Effector memory CD8-positive, alpha-beta T cell (primary cell): ENCODE measurements around the gene RAC2.
"Not testable (repeated sequence)": the region's sequence is repeated elsewhere in the genome, so short reads cannot be mapped to it uniquely, and the experiment has no call there.

Source experiments
- ATAC-seq: fragments of 150-1000 bp; cut with Tn5 transposase; replicated peaks from 2 replicates; pipeline ENCODE4 v1.10.0; 2021; ENCODE audit warnings: mild to moderate bottlenecking, moderate library complexity
- DNase-seq, 3 experiments: peaks; one replicate each; pipeline ENCODE4 v3.0.0; 2021
- H3K27ac Mint-ChIP-seq, 2 donors: one replicate each; pipeline ENCODE4 v1.8.0; 2022; ENCODE audit warnings: mild to moderate bottlenecking in 2 of 2, mixed read lengths in 2 of 2, moderate library complexity in 2 of 2
- H3K27me3 Mint-ChIP-seq, 2 donors: one replicate each; pipeline ENCODE4 v1.8.0; 2022; ENCODE audit warnings: mixed read lengths in 2 of 2
- H3K36me3 Mint-ChIP-seq: one replicate; pipeline ENCODE4 v1.8.0; 2022; ENCODE audit warnings: mild to moderate bottlenecking, moderate library complexity, mixed read lengths; ENCODE audit not compliant: insufficient read depth
- H3K4me1 Mint-ChIP-seq, 2 donors: one replicate each; pipeline ENCODE4 v1.8.0; 2022; ENCODE audit warnings: low read depth in 2 of 2, mixed read lengths in 2 of 2
- H3K4me3 Mint-ChIP-seq, 2 donors: one replicate each; pipeline ENCODE4 v1.8.0; 2022; ENCODE audit warnings: mild to moderate bottlenecking in 2 of 2, mixed read lengths in 2 of 2, moderate library complexity in 2 of 2
- H3K9me3 Mint-ChIP-seq, 2 donors: one replicate each; pipeline ENCODE4 v1.8.0; 2022; ENCODE audit warnings: mixed read lengths in 2 of 2

The RAC2 gene

GRCh38 chr22:37202716-37203115, 41.4 kb downstream of the RAC2 start:
- no peak overlapping the region for H3K4me3 Mint-ChIP-seq
- no peaks in the 10 kb centered on the region for H3K27me3 Mint-ChIP-seq
- DNase-seq (no peak), ATAC-seq (no peak)
- H3K4me1 Mint-ChIP-seq, result peaks cover 7 to 11% of the 10 kb centered on the region in 2 donors
- no peak overlapping the region for H3K27ac Mint-ChIP-seq
- no peaks in the 10 kb centered on the region for H3K9me3 Mint-ChIP-seq
- peaks cover 3% of the 10 kb centered on the region for H3K36me3 Mint-ChIP-seq

GRCh38 chr22:37202001-37202555, 42.0 kb downstream of the RAC2 start:
- H3K4me3 Mint-ChIP-seq, result no peak overlapping the region
- peaks cover 13 to 14% of the 10 kb centered on the region in 2 donors for H3K4me1 Mint-ChIP-seq
- ATAC-seq (no peak), DNase-seq (no peak)
- peaks cover 3% of the 10 kb centered on the region for H3K36me3 Mint-ChIP-seq
- no peaks in the 10 kb centered on the region for H3K9me3 Mint-ChIP-seq
- no peak overlapping the region for H3K27ac Mint-ChIP-seq
- H3K27me3 Mint-ChIP-seq, result no peaks in the 10 kb centered on the region

GRCh38 chr22:37201443-37201820, 42.6 kb downstream of the RAC2 start:
- not testable (repeated sequence) for H3K4me3 Mint-ChIP-seq, H3K36me3 Mint-ChIP-seq, H3K27me3 Mint-ChIP-seq, H3K9me3 Mint-ChIP-seq, DNase-seq, ATAC-seq
- Mint-ChIP-seq H3K27ac (peak overlapping the region in 1 of 2 donors; percentile 15), H3K4me1 (peaks cover 15% of the 10 kb centered on the region in 2 donors)

- ATAC-seq, result no peak
- H3K4me1 Mint-ChIP-seq, result peaks cover 15 to 24% of the 10 kb centered on the region in 2 donors
These were observed 44.3 kb downstream of the RAC2 start for GRCh38 chr22:37199760-37200108.

GRCh38 chr22:37199103-37199759, 44.8 kb downstream of the RAC2 start:
- H3K27ac Mint-ChIP-seq, result peak overlapping the region; percentile 93 to 94
- no peaks in the 10 kb centered on the region for H3K27me3 Mint-ChIP-seq
- H3K4me3 Mint-ChIP-seq, result peak overlapping the region; percentile 85
- peaks cover 20 to 29% of the 10 kb centered on the region in 2 donors for H3K4me1 Mint-ChIP-seq
- H3K9me3 Mint-ChIP-seq, result no peaks in the 10 kb centered on the region
- H3K36me3 Mint-ChIP-seq, result peaks cover 6% of the 10 kb centered on the region
- DNase-seq, result peak; percentile 99 to 100 (median 100)
- peak; percentile 92 for ATAC-seq

More at GRCh38 chr22:37199760-37200108, 44.3 kb downstream of the RAC2 start:
- H3K4me3 Mint-ChIP-seq, result peak overlapping the region; percentile 85
- peaks cover 6% of the 10 kb centered on the region for H3K36me3 Mint-ChIP-seq
- DNase-seq, result no peak
- no peaks in the 10 kb centered on the region for H3K27me3 Mint-ChIP-seq
- H3K27ac Mint-ChIP-seq, result peak overlapping the region; percentile 93 to 94
- no peaks in the 10 kb centered on the region for H3K9me3 Mint-ChIP-seq

GRCh38 chr22:37198258-37199102, 45.6 kb downstream of the RAC2 start:
- peaks cover 6% of the 10 kb centered on the region for H3K36me3 Mint-ChIP-seq
- peaks cover 27 to 33% of the 10 kb centered on the region in 2 donors for H3K4me1 Mint-ChIP-seq
- no peaks in the 10 kb centered on the region for H3K27me3 Mint-ChIP-seq
- H3K27ac Mint-ChIP-seq, result peak overlapping the region; percentile 93 to 94
- ATAC-seq (peak; percentile 49), DNase-seq (peak; percentile 90 to 94 (median 91))
- no peaks in the 10 kb centered on the region for H3K9me3 Mint-ChIP-seq
- H3K4me3 Mint-ChIP-seq, result peak overlapping the region; percentile 85

GRCh38 chr22:37197451-37198257, 46.4 kb downstream of the RAC2 start:
- Mint-ChIP-seq H3K27me3 (no peaks in the 10 kb centered on the region), H3K27ac (peak overlapping the region; percentile 93 to 94), H3K4me3 (peak overlapping the region; percentile 85), H3K9me3 (no peaks in the 10 kb centered on the region), H3K36me3 (peaks cover 6% of the 10 kb centered on the region), H3K4me1 (peaks cover 27 to 34% of the 10 kb centered on the region in 2 donors)
- DNase-seq (no peak), ATAC-seq (no peak)

GRCh38 chr22:37196539-37197450, 47.3 kb downstream of the RAC2 start:
- Mint-ChIP-seq H3K27me3 (no peaks in the 10 kb centered on the region), H3K36me3 (peaks cover 4% of the 10 kb centered on the region), H3K27ac (peak overlapping the region; percentile 8 to 54), H3K9me3 (no peaks in the 10 kb centered on the region), H3K4me1 (peaks cover 27 to 34% of the 10 kb centered on the region in 2 donors), H3K4me3 (peak overlapping the region in 1 of 2 donors; percentile 85)
- ATAC-seq, result no peak
- DNase-seq, result no peak

- peak overlapping the region; percentile 8 to 54 for H3K27ac Mint-ChIP-seq
- ATAC-seq, result no peak
- peaks cover 27 to 34% of the 10 kb centered on the region in 2 donors for H3K4me1 Mint-ChIP-seq
- DNase-seq, result no peak
- no peaks in the 10 kb centered on the region for H3K27me3 Mint-ChIP-seq
- peaks cover 3% of the 10 kb centered on the region for H3K36me3 Mint-ChIP-seq
- no peaks in the 10 kb centered on the region for H3K9me3 Mint-ChIP-seq
- no peak overlapping the region for H3K4me3 Mint-ChIP-seq
These were observed 48.1 kb downstream of the RAC2 start for GRCh38 chr22:37195921-37196320.

- H3K36me3 Mint-ChIP-seq, result peaks cover 3% of the 10 kb centered on the region
- H3K4me1 Mint-ChIP-seq, result peaks cover 27 to 34% of the 10 kb centered on the region in 2 donors
- peak overlapping the region in 1 of 2 donors; percentile 58 for H3K4me3 Mint-ChIP-seq
- H3K27me3 Mint-ChIP-seq, result no peaks in the 10 kb centered on the region
- H3K9me3 Mint-ChIP-seq, result no peaks in the 10 kb centered on the region
- DNase-seq (no peak), ATAC-seq (no peak)
- H3K27ac Mint-ChIP-seq, result peak overlapping the region; percentile 30 to 91
These were observed 49.3 kb downstream of the RAC2 start for GRCh38 chr22:37194750-37195149.

- Mint-ChIP-seq H3K4me3 (peak overlapping the region; percentile 19 to 58), H3K4me1 (peaks cover 31 to 43% of the 10 kb centered on the region in 2 donors), H3K9me3 (no peaks in the 10 kb centered on the region), H3K27me3 (no peaks in the 10 kb centered on the region), H3K27ac (peak overlapping the region; percentile 78 to 91), H3K36me3 (peaks cover 3% of the 10 kb centered on the region)
- ATAC-seq (peak; percentile 52), DNase-seq (peak; percentile 14 to 47 (median 17))
These were observed 50.4 kb downstream of the RAC2 start for GRCh38 chr22:37193629-37194191.

GRCh38 chr22:37192741-37193140, 51.3 kb downstream of the RAC2 start:
- Mint-ChIP-seq H3K36me3 (peaks cover 3% of the 10 kb centered on the region), H3K27ac (peak overlapping the region in 1 of 2 donors; percentile 91), H3K4me3 (no peak overlapping the region), H3K4me1 (peaks cover 32 to 45% of the 10 kb centered on the region in 2 donors), H3K9me3 (no peaks in the 10 kb centered on the region), H3K27me3 (no peaks in the 10 kb centered on the region)
- ATAC-seq (no peak), DNase-seq (no peak)
